Fibroblast of lung (primary cell): Measurements from ENCODE around the gene TMPRSS11B.

Source experiments
- EZH2 ChIP-seq: IDR thresholded peaks from 2 replicates; pipeline ENCODE4 v1.5.1; 2012; ENCODE audit warnings: low read length, control low read depth, mild to moderate bottlenecking; ENCODE audit errors: missing control alignments
- TF ChIP-seq, protein P1 (sequence below), 2 donors: IDR thresholded peaks in 1 of 2; conservative IDR thresholded peaks in 1 of 2; 1 replicate in 1 of 2; 2 replicates in 1 of 2; pipeline ENCODE4 v1.5.1; 2011 to 2012; ENCODE audit warnings: low read length in 2 of 2, control low read depth in 1 of 2, inconsistent platforms in 1 of 2, low read depth in 1 of 2, mild to moderate bottlenecking in 1 of 2

GRCh38 chr4:68283095-68283494, 37.6 kb upstream of the TMPRSS11B start:
- TF ChIP-seq EZH2, result no peak
- TF ChIP-seq, protein P1, sequence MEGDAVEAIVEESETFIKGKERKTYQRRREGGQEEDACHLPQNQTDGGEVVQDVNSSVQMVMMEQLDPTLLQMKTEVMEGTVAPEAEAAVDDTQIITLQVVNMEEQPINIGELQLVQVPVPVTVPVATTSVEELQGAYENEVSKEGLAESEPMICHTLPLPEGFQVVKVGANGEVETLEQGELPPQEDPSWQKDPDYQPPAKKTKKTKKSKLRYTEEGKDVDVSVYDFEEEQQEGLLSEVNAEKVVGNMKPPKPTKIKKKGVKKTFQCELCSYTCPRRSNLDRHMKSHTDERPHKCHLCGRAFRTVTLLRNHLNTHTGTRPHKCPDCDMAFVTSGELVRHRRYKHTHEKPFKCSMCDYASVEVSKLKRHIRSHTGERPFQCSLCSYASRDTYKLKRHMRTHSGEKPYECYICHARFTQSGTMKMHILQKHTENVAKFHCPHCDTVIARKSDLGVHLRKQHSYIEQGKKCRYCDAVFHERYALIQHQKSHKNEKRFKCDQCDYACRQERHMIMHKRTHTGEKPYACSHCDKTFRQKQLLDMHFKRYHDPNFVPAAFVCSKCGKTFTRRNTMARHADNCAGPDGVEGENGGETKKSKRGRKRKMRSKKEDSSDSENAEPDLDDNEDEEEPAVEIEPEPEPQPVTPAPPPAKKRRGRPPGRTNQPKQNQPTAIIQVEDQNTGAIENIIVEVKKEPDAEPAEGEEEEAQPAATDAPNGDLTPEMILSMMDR (conservative IDR thresholded peaks at IDR 0.05 in 1 of 2, IDR thresholded peaks at IDR 0.05 in 1 of 2; ENCODE audit: low read depth in 1 of 2, low read length in 2 of 2), result no peak
